Ishikawa (cell line): ENCODE results near the gene EMC10.

Experiments
- CEBPB ChIP-seq: IDR thresholded peaks from 2 replicates; pipeline ENCODE4 v1.6.1; 2012
- EP300 ChIP-seq: IDR thresholded peaks from 2 replicates; pipeline ENCODE4 v1.6.1; 2012; ENCODE audit warnings: borderline replicate concordance
- TCF12 ChIP-seq: IDR thresholded peaks from 2 replicates; pipeline ENCODE4 v1.6.1; 2012; ENCODE audit warnings: low read depth
- USF1 ChIP-seq: IDR thresholded peaks from 2 replicates; pipeline ENCODE4 v1.6.1; 2012

GRCh38 chr19:50513746-50514345 lies 37.5 kb downstream of the EMC10 start, which contains the start of gene ASPDH:
- TF ChIP-seq EP300 (no peak), TCF12 (no peak), CEBPB (no peak), USF1 (no peak)
